HG03097 (cell line): ENCODE data around the gene PTPRG.
"Not testable (repeated sequence)": the region's sequence is repeated elsewhere in the genome, so short reads cannot be mapped to it uniquely, and the experiment has no call there.

ENCODE experiments used
- ATAC-seq: cut with Tn5 transposase; IDR thresholded peaks from one replicate; pipeline ENCODE4 v1.9.1; 2021; ENCODE audit not compliant: unreplicated experiment, low FRiP score

The PTPRG gene

GRCh38 chr3:61561374-61562041 is at the start of gene PTPRG:
Gene PTPRG, plus strand, starts transcription at chr3:61561571. Its CDS starts 717 bp downstream, at chr3:61562288.
- peak; percentile 43 for ATAC-seq

DNA sequence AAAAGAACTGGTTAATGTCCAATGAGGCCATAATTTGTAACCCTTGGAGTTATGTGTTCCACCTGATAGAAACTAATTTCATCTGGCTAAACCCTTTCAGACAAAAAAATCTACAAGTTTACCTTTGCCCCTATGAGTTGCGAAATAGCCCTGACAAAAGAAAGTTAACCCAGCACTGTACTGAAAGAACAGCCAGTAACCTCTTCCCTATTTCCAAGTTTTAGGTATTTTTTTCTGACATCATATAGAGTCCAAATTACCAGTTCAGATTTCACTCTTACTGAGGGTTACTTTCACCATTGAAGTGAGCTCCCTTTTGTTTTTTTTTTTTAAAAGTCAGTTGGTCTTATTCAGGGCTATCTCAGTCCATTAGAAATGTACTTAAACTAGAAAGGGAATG is 42.8 kb upstream of the PTPRG start:
- ATAC-seq = no peak

GRCh38 chr3:61520966-61521628 is 40.3 kb upstream of the PTPRG start:
- peak; percentile 94 for ATAC-seq

DNA sequence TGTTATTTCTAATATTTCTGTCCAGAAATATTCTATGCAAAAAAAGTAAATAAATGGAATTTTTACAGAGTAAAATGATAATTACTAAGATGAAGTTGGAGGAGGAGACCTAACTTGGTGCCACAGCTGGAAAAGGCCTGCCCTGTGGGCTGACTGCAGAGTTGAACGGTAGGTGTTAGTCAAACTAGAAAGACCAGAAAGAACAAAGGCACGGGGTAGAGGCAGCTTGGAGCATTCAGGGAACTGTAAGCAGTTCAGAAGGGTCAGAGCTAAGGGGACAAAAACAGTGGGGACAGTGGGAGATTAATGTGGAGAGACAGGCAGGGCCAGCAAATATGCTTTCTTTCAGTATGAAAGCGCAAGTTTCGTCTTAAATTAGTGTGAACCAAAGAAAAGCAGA is 39.3 kb upstream of the PTPRG start:
- ATAC-seq = no peak

GRCh38 chr3:61522626-61523025 is 38.7 kb upstream of the PTPRG start:
- no peak for ATAC-seq

GRCh38 chr3:61524933-61525332 is 36.4 kb upstream of the PTPRG start:
- ATAC-seq = no peak

DNA sequence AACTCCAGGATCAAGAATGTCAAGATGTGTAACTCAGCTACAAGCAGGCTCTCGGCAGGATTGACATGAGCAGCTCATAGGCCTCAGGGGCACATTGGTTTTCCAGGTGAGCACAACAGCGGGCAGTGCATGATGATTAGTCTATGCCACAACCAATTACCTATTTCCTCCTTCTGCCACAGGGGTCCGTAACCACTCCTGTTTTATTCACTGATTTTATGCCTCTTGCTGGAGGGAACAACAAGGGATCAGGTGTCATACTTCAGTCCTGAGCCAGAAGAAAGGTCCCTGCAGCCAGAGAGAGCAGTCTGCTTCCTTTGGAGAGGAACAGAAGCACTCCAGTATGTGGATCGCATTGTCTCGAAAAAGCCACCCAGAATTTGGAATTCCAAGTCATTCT is 35.1 kb upstream of the PTPRG start:
- ATAC-seq = no peak

GRCh38 chr3:61527011-61527410 is 34.4 kb upstream of the PTPRG start:
- no peak for ATAC-seq

DNA sequence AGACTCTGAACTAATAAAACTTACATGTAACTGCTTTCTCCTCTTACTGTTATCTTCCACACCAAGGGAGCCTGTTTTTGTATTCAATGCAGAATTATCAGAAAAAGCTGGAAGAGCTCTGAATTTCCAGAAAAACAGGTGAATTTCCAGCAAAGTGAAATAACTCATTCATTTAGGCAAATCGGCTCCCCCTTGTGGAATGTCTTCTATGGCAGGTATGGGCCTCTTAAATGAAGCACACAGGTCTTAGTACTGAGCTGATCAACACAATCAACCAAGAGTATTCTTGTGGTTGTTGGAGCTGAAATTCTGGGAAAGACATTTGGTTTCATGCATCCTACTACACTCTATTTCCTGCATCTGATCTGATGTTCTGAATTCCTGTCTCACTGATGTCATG is 31.0 kb upstream of the PTPRG start:
- ATAC-seq = no peak

- no peak for ATAC-seq
Observed at GRCh38 chr3:61531528-61531927, 29.8 kb upstream of the PTPRG start.

GRCh38 chr3:61532739-61533500 is 28.5 kb upstream of the PTPRG start:
- no peak for ATAC-seq

DNA sequence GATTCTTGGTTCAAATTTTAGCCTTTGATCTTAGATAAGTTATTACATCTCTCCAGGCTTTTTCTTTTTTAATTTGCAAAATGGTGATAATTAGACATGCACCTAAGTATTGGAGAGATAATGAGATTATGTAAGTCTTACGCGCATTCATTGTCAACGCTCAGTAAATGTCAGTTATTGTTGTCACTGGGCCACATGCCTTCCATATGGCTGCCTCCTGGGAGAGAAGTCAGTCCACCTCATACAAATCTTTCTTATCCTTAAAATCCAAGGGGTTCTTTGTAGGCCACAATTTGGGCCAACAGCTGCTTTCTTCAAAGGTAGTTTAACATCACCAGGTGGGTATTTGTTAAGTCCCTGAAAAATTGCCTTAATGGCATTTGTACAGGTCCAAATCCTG is 25.5 kb upstream of the PTPRG start:
- ATAC-seq = no peak

GRCh38 chr3:61537366-61537765 is 24.0 kb upstream of the PTPRG start:
- ATAC-seq = no peak

DNA sequence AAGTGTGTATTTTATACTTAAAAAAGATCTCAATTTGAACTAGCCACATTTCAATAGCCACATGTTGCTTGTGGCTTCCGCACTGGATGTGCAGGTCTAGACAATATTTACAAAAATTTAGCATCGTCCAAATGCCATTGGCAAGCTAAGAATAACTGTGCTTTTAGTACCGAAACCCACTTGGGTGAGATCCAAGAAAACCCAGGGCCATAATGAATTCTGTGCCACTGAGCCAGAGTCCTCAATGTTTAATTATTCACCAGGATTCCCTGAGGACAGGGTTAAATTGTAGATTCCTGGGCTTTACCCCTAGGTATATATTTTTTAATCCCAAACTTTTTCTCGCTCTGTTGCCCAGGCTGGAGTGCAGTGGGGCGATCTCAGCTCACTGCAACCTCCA is 22.9 kb upstream of the PTPRG start:
- no peak for ATAC-seq

- ATAC-seq = no peak
Observed at GRCh38 chr3:61541694-61542093, 19.7 kb upstream of the PTPRG start.

DNA sequence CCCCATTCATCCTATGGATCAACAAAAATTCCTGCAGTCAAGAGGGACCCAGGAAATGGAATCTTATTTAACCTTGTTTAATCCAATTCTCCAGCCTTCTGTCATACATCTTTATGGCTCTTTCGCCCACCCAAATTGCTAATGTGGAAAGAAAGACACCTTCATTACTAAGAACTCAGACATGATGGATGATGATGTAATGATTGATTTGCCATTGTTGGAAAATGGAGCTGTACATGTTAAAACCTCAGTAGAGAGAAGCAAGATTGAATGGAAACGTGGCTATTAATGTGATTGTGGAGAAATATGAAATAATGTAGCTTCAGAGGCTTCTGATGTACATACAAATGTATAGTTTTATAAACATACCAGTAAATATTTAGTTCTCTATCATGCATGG is 15.7 kb upstream of the PTPRG start:
- no peak for ATAC-seq

- no peak for ATAC-seq
Observed at GRCh38 chr3:61547625-61548024, 13.7 kb upstream of the PTPRG start.

GRCh38 chr3:61552704-61553103 is 8.7 kb upstream of the PTPRG start:
- not testable (repeated sequence) for ATAC-seq

DNA sequence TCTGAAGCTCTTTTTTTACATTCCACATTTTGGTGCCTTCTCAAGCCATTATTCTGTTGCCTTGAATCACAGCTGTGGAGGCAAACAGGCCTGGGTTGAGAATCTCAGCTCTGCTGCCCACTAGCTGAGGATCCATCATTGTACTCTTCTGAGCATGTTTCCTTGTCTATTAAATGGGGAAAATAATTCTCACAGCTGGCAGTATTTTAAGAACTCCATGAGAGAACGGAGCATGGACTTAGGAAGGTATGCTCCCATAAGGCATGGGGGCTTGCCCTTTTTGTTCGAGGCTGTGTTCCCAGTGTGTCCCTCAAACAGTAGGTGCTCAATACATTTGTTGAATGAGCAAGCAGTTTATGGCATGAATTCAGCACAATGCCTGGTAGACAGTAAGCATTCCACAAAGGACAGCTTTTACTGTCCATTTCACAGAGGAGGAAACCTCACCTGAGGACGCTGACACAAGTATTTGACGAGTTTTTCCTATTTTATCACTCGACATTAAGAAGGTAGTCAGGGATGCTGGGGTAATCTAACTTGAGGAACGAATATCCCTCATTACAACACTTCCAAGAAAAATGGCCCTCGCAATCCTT is 2.1 kb upstream of the PTPRG start:
- no peak for ATAC-seq

- peak; percentile 56 for ATAC-seq
Observed at GRCh38 chr3:61560517-61561373, 626 bp upstream of the PTPRG start.
